ENCODE data around the gene SLC35F4. TPM values are rescaled to one million over a fixed set of nuclear protein-coding genes. Genes with fewer than 3 reads are reported as not detected.

The SLC35F4 gene
- total and polyA plus RNA-seq, 2 of the 4 experiments (the other 2 are of a cell fraction), result not detected

DNA sequence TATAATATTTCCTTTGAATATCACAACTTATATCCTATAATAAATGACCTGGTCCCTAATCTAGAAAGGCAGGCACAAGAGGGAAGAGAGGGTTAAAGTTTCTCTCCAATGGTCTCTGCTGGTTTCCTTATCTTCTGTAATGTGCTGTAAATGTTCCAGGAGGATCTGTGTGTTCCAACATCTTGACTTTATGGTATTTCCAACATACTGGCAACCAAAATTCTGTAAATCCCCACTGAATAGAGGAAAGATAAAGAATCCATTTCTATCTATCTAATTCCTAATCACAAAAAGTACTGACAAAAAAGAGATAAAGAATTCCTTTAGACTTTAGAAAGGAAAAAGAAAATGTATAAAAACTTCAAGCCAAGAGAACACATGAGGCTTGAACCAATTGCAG lies 225.9 kb downstream of the SLC35F4 start:
- Histone ChIP-seq H3K4me1 (ENCODE audit: control insufficient read depth, insufficient read depth, low read length) (no peaks in the 10 kb centered on the region), H2BK5ac (ENCODE audit: low read depth, low read length, poor library complexity, severe bottlenecking) (no peak overlapping the region), H2AK5ac (ENCODE audit: low read depth, low read length) (no peak overlapping the region), H3K56ac (ENCODE audit: extremely low read depth, insufficient read depth, low read length) (no peak overlapping the region), H3K14ac (replicated peaks; ENCODE audit: low read depth, low read length) (no peak overlapping the region), H3K4me2 (ENCODE audit: low read depth, low read length) (no peak overlapping the region), H4K5ac (ENCODE audit: low read depth, low read length) (no peak overlapping the region), H2AFZ (replicated peaks; ENCODE audit: low read length, poor library complexity) (no peak overlapping the region), H3K18ac (ENCODE audit: low read depth, low read length) (no peak overlapping the region), H3K23ac (ENCODE audit: low read depth, low read length) (no peak overlapping the region), H4K20me1 (ENCODE audit: insufficient read depth, low read length) (no peaks in the 10 kb centered on the region), H3K36me3 (ENCODE audit: control insufficient read depth, insufficient read depth, low read length) (no peaks in the 10 kb centered on the region), H2AK9ac (replicated peaks; ENCODE audit: low read depth, low read length, poor library complexity) (no peak overlapping the region), H3K27ac (ENCODE audit: insufficient read depth, low read length) (no peak overlapping the region), H4K91ac (ENCODE audit: insufficient read depth, low read depth, low read length) (no peak overlapping the region), H3K4me3 (ENCODE audit: insufficient read depth, low read depth, low read length) (no peak overlapping the region), H3K9ac (ENCODE audit: low read depth, low read length) (no peak overlapping the region), H4K8ac (ENCODE audit: low read depth in 2 of 2, low read length in 2 of 2) (no peak overlapping the region), H2BK120ac (ENCODE audit: low read depth, low read length) (no peak overlapping the region), H3K4ac (ENCODE audit: low read depth, low read length) (no peak overlapping the region), H3K9me3 (ENCODE audit: control insufficient read depth, insufficient read depth, low read length) (peaks cover 1% of the 10 kb centered on the region; the same call in 1 of the 2 replicates), H2BK15ac (ENCODE audit: low read depth, low read length) (no peak overlapping the region), H3K9me1 (ENCODE audit: insufficient read depth, low read length) (no peaks in the 10 kb centered on the region), H2BK20ac (ENCODE audit: low read depth, low read length) (no peak overlapping the region), H3K27me3 (ENCODE audit: control insufficient read depth, insufficient read depth, low read length) (no peaks in the 10 kb centered on the region), H3K79me1 (ENCODE audit: low read depth in 1 of 2, low read length in 2 of 2) (no peaks in the 10 kb centered on the region)
- ChIA-PET POLR2A (ENCODE audit: unreplicated experiment) (no interaction called here), CTCF (no interaction called here)
- in situ Hi-C loops (cut with MboI; ENCODE audit: low sequenced_read_pairs) (no loop called here), dilution Hi-C loops (cut with HindIII; ENCODE audit: low sequenced_read_pairs, unreplicated experiment) (no loop called here), intact Hi-C loops (cut with micrococcal nuclease) (no loop called here)
- no peak for TF ChIP-seq RCOR1 (IDR thresholded peaks at IDR 0.05; ENCODE audit: insufficient replicate concordance, low read length)
- no peak for TF ChIP-seq USF2 (IDR thresholded peaks at IDR 0.05; ENCODE audit: low read depth, low read length)
- no peak for TF ChIP-seq CHD1 (IDR thresholded peaks at IDR 0.05; ENCODE audit: low read depth, low read length)
- TF ChIP-seq MAFK (IDR thresholded peaks at IDR 0.05; ENCODE audit: low read depth, low read length), result no peak
- TF ChIP-seq RAD21 (IDR thresholded peaks at IDR 0.05; ENCODE audit: low read length), result no peak
- TF ChIP-seq CTCF (conservative IDR thresholded peaks at IDR 0.05; ENCODE audit: low read depth, low read length), result no peak
- no peak for TF ChIP-seq BHLHE40 (IDR thresholded peaks at IDR 0.05; ENCODE audit: low read depth, low read length)
- no peak for TF ChIP-seq SMC3 (IDR thresholded peaks at IDR 0.05; ENCODE audit: low read depth, low read length)
- TF ChIP-seq MAZ (IDR thresholded peaks at IDR 0.05; ENCODE audit: borderline replicate concordance, low read depth, low read length), result no peak
- no TSS peak for BruUV-seq (replicated peaks)
- no peak for ATAC-seq (ENCODE audit: low read depth)
- no peak for DNase-seq
